Peyer's patch (tissue), 4 donors: ENCODE results near the gene CBX4. TPM values are rescaled to one million over a fixed set of nuclear protein-coding genes. Genes with fewer than 3 reads are reported as not detected.

Experiments
- DNase-seq, 3 donors: peaks; one replicate each; pipeline ENCODE4 v3.0.0-alpha.2; 2017 to 2019
- H3K27ac ChIP-seq, 4 donors: fragments of 200-600 bp; sonication (generic); one replicate each; pipeline ENCODE4 v1.5.1; 2016 to 2019
- H3K27me3 ChIP-seq, 2 donors: fragments of 200-600 bp; sonication (generic); one replicate each; pipeline ENCODE4 v1.5.1; 2019
- H3K36me3 ChIP-seq, 3 donors: fragments of 200-600 bp; sonication (generic); one replicate each; pipeline ENCODE4 v1.5.1; 2016 to 2019
- H3K4me1 ChIP-seq, 4 donors: fragments of 200-600 bp; sonication (generic); one replicate each; pipeline ENCODE4 v1.5.1; 2016 to 2019
- H3K4me3 ChIP-seq, 4 donors: fragments of 200-600 bp; sonication (generic); 1 replicate in 3 of 4; 2 replicates in 1 of 4; pipeline ENCODE4 v1.5.1; 2016 to 2019; ENCODE audit warnings: mild to moderate bottlenecking in 1 of 4
- H3K9me3 ChIP-seq, 4 donors: fragments of 200-600 bp; sonication (generic); one replicate each; pipeline ENCODE4 v1.5.1; 2016 to 2019; ENCODE audit warnings: mild to moderate bottlenecking in 1 of 4
- CTCF ChIP-seq, 6 experiments: fragments of 450-650 bp in 4 of 6; fragments of 200-600 bp in 2 of 6; sonication (generic) in 1 of 6; IDR thresholded peaks; one replicate each; pipeline ENCODE4 v1.5.1; 2017 to 2019; ENCODE audit warnings: antibody characterized with exemption in 6 of 6, mild to moderate bottlenecking in 3 of 6, moderate library complexity in 1 of 6
- POLR2A ChIP-seq, 2 donors: fragments of 450-650 bp; IDR thresholded peaks; one replicate each; pipeline ENCODE4 v1.5.1; 2017; ENCODE audit warnings: antibody characterized with exemption in 2 of 2, mild to moderate bottlenecking in 2 of 2, moderate library complexity in 2 of 2
- total RNA-seq, 4 donors: library from RNA; depleted of rRNA; stranded (reverse); fragments of >200 nt; gene quantifications; one replicate each; pipeline ENCODE4 v1.1.0, GENCODE V29; 2016

CBX4 gene
- total RNA-seq, 4 donors from 2014 or later, result 4.9 to 19.0 (median 12.3) TPM

GRCh38 chr17:79864147-79864546 lies 24.9 kb upstream of the CBX4 start:
- DNase-seq, result peak in 1 of 3 donors; percentile 5
- Histone ChIP-seq H3K9me3 (no peaks in the 10 kb centered on the region), H3K36me3 (no peaks in the 10 kb centered on the region), H3K27me3 (no peaks in the 10 kb centered on the region), H3K4me3 (no peak overlapping the region), H3K4me1 (peaks cover 0 to 5% (median 0%) of the 10 kb centered on the region in 4 donors), H3K27ac (no peak overlapping the region)
- TF ChIP-seq POLR2A (IDR thresholded peaks at IDR 0.05), result no peak
- TF ChIP-seq CTCF (IDR thresholded peaks at IDR 0.05), result no peak

- TF ChIP-seq POLR2A (IDR thresholded peaks at IDR 0.05), result no peak
- TF ChIP-seq CTCF (IDR thresholded peaks at IDR 0.05), result no peak
- H3K36me3 ChIP-seq, result no peaks in the 10 kb centered on the region
These were observed 23.7 kb upstream of the CBX4 start for GRCh38 chr17:79862771-79863440.

GRCh38 chr17:79862238-79862637 lies 23.0 kb upstream of the CBX4 start:
- no peaks in the 10 kb centered on the region for H3K27me3 ChIP-seq
- no peak for TF ChIP-seq CTCF (IDR thresholded peaks at IDR 0.05)
- no peak for TF ChIP-seq POLR2A (IDR thresholded peaks at IDR 0.05)
- no peaks in the 10 kb centered on the region for H3K36me3 ChIP-seq
- peaks cover 0 to 5% (median 0%) of the 10 kb centered on the region in 4 donors for H3K4me1 ChIP-seq
- H3K9me3 ChIP-seq, result no peaks in the 10 kb centered on the region
- no peak overlapping the region for H3K27ac ChIP-seq
- no peak overlapping the region for H3K4me3 ChIP-seq
- peak in 1 of 3 donors; percentile 16 for DNase-seq

More at GRCh38 chr17:79862771-79863440, 23.7 kb upstream of the CBX4 start:
- H3K27ac ChIP-seq, result no peak overlapping the region
- peaks cover 0 to 5% (median 0%) of the 10 kb centered on the region in 4 donors for H3K4me1 ChIP-seq
- no peaks in the 10 kb centered on the region for H3K27me3 ChIP-seq
- no peaks in the 10 kb centered on the region for H3K9me3 ChIP-seq
- peak in 1 of 3 donors; percentile 39 for DNase-seq
- H3K4me3 ChIP-seq, result no peak overlapping the region

GRCh38 chr17:79861413-79862216 lies 22.4 kb upstream of the CBX4 start:
- no peaks in the 10 kb centered on the region for H3K36me3 ChIP-seq
- TF ChIP-seq CTCF (IDR thresholded peaks at IDR 0.05) (no peak), POLR2A (IDR thresholded peaks at IDR 0.05) (no peak)
- peaks cover 0 to 5% (median 0%) of the 10 kb centered on the region in 4 donors for H3K4me1 ChIP-seq
- DNase-seq, result peak in 1 of 3 donors; percentile 46
- H3K4me3 ChIP-seq, result no peak overlapping the region
- H3K27me3 ChIP-seq, result no peaks in the 10 kb centered on the region
- H3K27ac ChIP-seq, result no peak overlapping the region
- no peaks in the 10 kb centered on the region for H3K9me3 ChIP-seq

- Histone ChIP-seq H3K27me3 (no peaks in the 10 kb centered on the region), H3K27ac (no peak overlapping the region), H3K4me1 (peaks cover 0 to 5% (median 0%) of the 10 kb centered on the region in 4 donors), H3K9me3 (no peaks in the 10 kb centered on the region), H3K36me3 (no peaks in the 10 kb centered on the region), H3K4me3 (no peak overlapping the region)
- TF ChIP-seq POLR2A (IDR thresholded peaks at IDR 0.05) (no peak), CTCF (IDR thresholded peaks at IDR 0.05) (no peak)
- peak in 1 of 3 donors; percentile 36 for DNase-seq
These were observed 20.7 kb upstream of the CBX4 start for GRCh38 chr17:79859676-79860615.
